Activated CD4-positive, alpha-beta T cell treated with anti-CD3 and anti-CD28 coated beads, Interleukin-2, amount 10 ng/mL, durations not matched to agents 7 days and 5 days (primary cell): ENCODE results near the gene LMOD1. TPM values are rescaled to one million over a fixed set of nuclear protein-coding genes. Genes with fewer than 3 reads are reported as not detected.
"Not testable (repeated sequence)": the region's sequence is repeated elsewhere in the genome, so short reads cannot be mapped to it uniquely, and the experiment has no call there.

ENCODE experiments used
- CTCF ChIA-PET: fragments of 350-600 bp; sonication (Branson Sonifier 250); formaldehyde crosslinking; loops from one replicate; lab custom pipeline; 2021; ENCODE audit warnings: antibody characterized with exemption; lab: Charles Lee
- POLR2A ChIA-PET: fragments of 350-600 bp; sonication (Branson Sonifier 250); formaldehyde crosslinking; loops from one replicate; lab custom pipeline; 2021; ENCODE audit warnings: antibody characterized with exemption; lab: Charles Lee
- DNase-seq: peaks from one replicate; pipeline ENCODE4 v3.0.0-alpha.2; 2020
- H3K27ac Mint-ChIP-seq: one replicate; pipeline ENCODE4 v1.8.0; 2021; ENCODE audit warnings: mild to moderate bottlenecking, moderate library complexity, mixed read lengths
- H3K27me3 Mint-ChIP-seq: one replicate; pipeline ENCODE4 v1.8.0; 2021; ENCODE audit warnings: mixed read lengths
- H3K36me3 Mint-ChIP-seq: one replicate; pipeline ENCODE4 v1.8.0; 2021; ENCODE audit warnings: low read depth, mixed read lengths
- H3K4me1 Mint-ChIP-seq: one replicate; pipeline ENCODE4 v1.8.0; 2021; ENCODE audit warnings: mixed read lengths
- H3K4me3 Mint-ChIP-seq: one replicate; pipeline ENCODE4 v1.8.0; 2021; ENCODE audit warnings: mild to moderate bottlenecking, moderate library complexity, mixed read lengths
- H3K9me3 Mint-ChIP-seq: one replicate; pipeline ENCODE4 v1.8.0; 2021; ENCODE audit warnings: mixed read lengths
- total RNA-seq, 2 experiments: library from RNA; stranded (reverse); gene quantifications; one replicate each; pipeline ENCODE4 v1.2.3, GENCODE V29; 2021

LMOD1 gene
- total RNA-seq, 2 experiments from 2014 or later = not detected

DNA sequence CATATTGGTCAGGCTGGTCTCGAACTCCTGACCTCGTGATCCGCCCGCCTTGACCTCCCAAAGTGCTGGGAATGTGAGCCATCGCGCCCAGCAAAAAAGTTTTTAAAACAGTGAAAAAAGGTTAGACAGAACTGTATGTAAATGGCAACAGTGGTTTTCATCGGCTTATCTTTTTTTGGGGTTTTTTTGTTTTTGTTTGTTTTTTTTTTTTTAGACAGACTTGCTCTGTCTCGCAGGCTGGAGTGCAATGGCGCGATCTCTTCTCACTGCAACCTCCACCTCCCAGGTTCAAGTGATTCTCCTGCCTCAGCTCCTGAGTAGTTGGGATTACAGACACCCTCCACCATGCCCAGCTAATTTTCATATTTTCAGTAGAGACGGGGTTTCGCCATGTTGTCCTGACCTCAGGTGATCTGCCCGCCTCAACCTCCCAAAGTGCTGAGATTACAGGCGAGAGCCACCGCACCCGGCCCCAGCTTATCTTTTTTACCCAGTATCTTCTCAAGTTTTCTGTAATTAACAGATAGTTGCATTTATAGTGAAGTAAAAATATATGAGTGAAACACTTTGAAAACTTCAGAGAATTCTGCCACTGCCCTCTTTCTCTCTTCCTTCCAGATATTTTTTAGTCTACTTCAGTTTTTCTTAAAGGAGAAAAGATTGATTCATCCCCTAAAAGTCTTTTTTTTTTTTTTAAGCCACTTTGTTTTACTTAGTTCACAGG is 22.0 kb upstream of the LMOD1 start:
- CTCF ChIA-PET = interaction anchor here (0.7 to 0.9 kb wide), 3 partner anchors 10 to 72 kb away, joined by 3 to 4 read pairs (median 3); no protein-coding TSS in a partner anchor
- H3K27me3 Mint-ChIP-seq = no peaks in the 10 kb centered on the region
- H3K27ac Mint-ChIP-seq = no peak overlapping the region
- H3K4me1 Mint-ChIP-seq = peaks cover 2% of the 10 kb centered on the region
- H3K36me3 Mint-ChIP-seq = peaks cover 37% of the 10 kb centered on the region
- no peak for DNase-seq
- H3K9me3 Mint-ChIP-seq = no peaks in the 10 kb centered on the region
- no peak overlapping the region for H3K4me3 Mint-ChIP-seq
- POLR2A ChIA-PET = no interaction called here

DNA sequence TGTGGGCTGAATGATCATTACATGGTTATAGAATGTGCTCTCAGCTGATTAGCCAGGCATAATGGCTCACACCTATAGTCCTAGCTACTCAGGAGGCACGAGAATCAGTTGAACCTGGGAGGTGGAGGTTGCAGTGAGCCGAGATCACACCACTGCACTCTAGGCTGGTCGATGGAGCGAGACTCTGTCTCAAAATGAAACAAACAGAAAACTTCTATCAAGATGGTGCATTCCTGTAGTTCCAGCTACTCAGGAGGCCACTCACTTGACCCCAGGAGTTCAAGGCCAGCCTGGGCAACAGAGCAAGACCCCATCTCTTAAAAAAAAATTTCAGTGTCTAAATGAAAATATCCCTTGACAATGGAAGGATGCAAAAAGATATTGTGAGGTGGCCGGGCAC is 19.8 kb upstream of the LMOD1 start:
- H3K27me3 Mint-ChIP-seq = no peaks in the 10 kb centered on the region
- no peak overlapping the region for H3K4me3 Mint-ChIP-seq
- H3K4me1 Mint-ChIP-seq = no peaks in the 10 kb centered on the region
- no peak for DNase-seq
- no peak overlapping the region for H3K27ac Mint-ChIP-seq
- CTCF ChIA-PET = interaction anchor here (1.0 kb wide), 1 partner anchor 80 kb away, joined by 3 read pairs; no protein-coding TSS in a partner anchor
- no peaks in the 10 kb centered on the region for H3K9me3 Mint-ChIP-seq
- POLR2A ChIA-PET = interaction anchor here (0.7 kb wide), 1 partner anchor 72 kb away, joined by 4 read pairs; no protein-coding TSS in a partner anchor
- peaks cover 45% of the 10 kb centered on the region for H3K36me3 Mint-ChIP-seq

DNA sequence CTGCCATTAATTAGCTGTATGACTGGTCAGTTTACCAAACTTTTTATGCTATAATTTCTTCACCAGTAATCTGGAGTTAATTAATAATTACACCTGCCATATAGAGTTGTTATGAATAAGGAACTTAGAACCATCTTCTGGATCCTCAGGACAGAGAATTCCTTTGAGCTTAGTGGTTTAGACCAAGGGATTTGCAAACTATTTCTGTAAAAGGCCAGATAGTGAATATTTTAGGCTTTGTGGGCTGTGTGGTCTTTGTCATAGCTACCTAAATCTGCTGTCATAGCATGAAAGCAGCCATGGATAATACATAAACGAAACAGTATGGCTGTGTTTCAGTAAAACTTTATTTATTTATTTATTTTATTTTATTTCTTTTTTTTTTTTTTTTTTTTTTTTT is 17.9 kb upstream of the LMOD1 start:
- no peak for DNase-seq
- ChIA-PET POLR2A (no interaction called here), CTCF (interaction anchor here (1.4 kb wide), 1 partner anchor 12 kb away, joined by 3 read pairs; no protein-coding TSS in a partner anchor)
- Mint-ChIP-seq H3K36me3 (peaks cover 41% of the 10 kb centered on the region), H3K9me3 (no peaks in the 10 kb centered on the region), H3K4me3 (no peak overlapping the region), H3K27me3 (no peaks in the 10 kb centered on the region), H3K4me1 (no peaks in the 10 kb centered on the region), H3K27ac (no peak overlapping the region)

DNA sequence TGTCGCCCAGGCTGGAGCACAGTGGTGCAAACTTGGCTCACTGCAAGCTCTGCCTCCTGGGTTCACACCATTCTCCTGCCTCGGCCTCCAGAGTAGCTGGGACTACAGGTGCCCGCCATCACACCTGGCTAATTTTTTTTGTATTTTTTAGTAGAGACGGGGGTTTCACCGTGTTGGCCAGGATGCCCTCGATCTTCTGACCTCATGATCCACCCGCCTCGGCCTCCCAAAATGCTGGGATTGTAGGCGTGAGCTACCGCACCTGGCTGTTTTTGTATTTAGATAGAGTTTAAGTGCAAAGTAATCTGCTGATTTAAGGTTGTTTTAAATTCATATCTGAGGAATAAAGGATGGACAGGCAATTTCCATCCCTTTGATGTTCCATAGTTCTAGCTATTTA is 16.0 kb upstream of the LMOD1 start:
- CTCF ChIA-PET = interaction anchor here (0.6 to 1.0 kb wide), 3 partner anchors 11 to 176 kb away, joined by 3 read pairs; no protein-coding TSS in a partner anchor
- DNase-seq, H3K9me3 Mint-ChIP-seq, H3K27me3 Mint-ChIP-seq, POLR2A ChIA-PET, H3K27ac Mint-ChIP-seq, H3K4me3 Mint-ChIP-seq, H3K4me1 Mint-ChIP-seq: not testable (repeated sequence)
- H3K36me3 Mint-ChIP-seq = peaks cover 45% of the 10 kb centered on the region

DNA sequence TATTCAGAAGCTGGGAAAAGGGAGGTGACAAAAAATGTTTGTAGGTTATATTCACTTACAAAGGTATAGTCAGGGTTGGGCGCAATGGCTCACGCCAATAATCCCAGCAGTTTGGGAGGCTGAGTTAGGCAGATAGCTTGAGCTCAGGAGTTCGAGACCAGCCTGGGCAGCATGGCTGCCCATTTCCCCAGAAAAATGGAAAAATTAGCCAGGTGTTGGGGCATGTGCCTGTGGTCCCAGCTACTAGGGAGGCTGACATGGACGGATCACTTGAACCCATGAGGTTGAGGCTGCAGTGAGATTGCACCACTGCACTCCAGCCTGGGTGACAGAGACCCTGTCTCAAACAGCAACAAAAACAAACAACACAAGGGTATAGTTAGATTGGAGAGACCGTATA is 12.0 kb upstream of the LMOD1 start:
- H3K27me3 Mint-ChIP-seq = no peaks in the 10 kb centered on the region
- no peak overlapping the region for H3K27ac Mint-ChIP-seq
- ChIA-PET POLR2A (interaction anchor here (1.1 kb wide), 1 partner anchor 81 kb away, joined by 3 read pairs; no protein-coding TSS in a partner anchor), CTCF (interaction anchor here (0.6 to 2.7 kb wide), 6 partner anchors 9 to 62 kb away, joined by 3 to 15 read pairs (median 4); no protein-coding TSS in a partner anchor)
- H3K4me3 Mint-ChIP-seq = no peak overlapping the region
- no peaks in the 10 kb centered on the region for H3K9me3 Mint-ChIP-seq
- DNase-seq = no peak
- peaks cover 32% of the 10 kb centered on the region for H3K36me3 Mint-ChIP-seq
- H3K4me1 Mint-ChIP-seq = peaks cover 22% of the 10 kb centered on the region

DNA sequence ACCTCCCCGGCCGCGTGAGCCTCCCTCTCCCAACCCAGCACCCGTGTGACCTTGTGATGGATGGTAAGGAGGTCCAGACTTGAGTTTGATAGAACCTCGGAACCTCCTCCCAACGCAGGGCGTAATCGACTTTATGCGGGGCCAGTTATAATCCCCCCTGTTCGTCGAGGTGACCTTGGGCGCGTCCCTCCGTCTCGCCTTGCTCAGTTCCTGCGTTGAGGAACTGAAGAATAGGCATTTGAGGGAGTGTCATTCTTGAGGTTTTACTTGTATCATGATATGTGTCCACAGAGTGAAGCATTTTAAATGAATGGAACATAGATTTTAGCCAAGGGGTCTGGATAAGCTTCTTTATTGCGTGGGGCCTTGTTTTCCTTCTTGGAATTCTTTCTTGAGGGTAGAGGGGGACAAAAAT is 9.4 kb upstream of the LMOD1 start:
- Mint-ChIP-seq H3K36me3 (peaks cover 23% of the 10 kb centered on the region), H3K4me3 (peak overlapping the region; percentile 92), H3K27ac (peak overlapping the region; percentile 98), H3K27me3 (no peaks in the 10 kb centered on the region), H3K4me1 (peaks cover 22% of the 10 kb centered on the region), H3K9me3 (no peaks in the 10 kb centered on the region)
- ChIA-PET POLR2A (no interaction called here), CTCF (interaction anchor here (0.9 to 2.7 kb wide), 4 partner anchors 10 to 59 kb away, joined by 3 to 8 read pairs (median 7); partner anchors contain the start of genes LMOD1 and RNPEP)
- DNase-seq = no peak

DNA sequence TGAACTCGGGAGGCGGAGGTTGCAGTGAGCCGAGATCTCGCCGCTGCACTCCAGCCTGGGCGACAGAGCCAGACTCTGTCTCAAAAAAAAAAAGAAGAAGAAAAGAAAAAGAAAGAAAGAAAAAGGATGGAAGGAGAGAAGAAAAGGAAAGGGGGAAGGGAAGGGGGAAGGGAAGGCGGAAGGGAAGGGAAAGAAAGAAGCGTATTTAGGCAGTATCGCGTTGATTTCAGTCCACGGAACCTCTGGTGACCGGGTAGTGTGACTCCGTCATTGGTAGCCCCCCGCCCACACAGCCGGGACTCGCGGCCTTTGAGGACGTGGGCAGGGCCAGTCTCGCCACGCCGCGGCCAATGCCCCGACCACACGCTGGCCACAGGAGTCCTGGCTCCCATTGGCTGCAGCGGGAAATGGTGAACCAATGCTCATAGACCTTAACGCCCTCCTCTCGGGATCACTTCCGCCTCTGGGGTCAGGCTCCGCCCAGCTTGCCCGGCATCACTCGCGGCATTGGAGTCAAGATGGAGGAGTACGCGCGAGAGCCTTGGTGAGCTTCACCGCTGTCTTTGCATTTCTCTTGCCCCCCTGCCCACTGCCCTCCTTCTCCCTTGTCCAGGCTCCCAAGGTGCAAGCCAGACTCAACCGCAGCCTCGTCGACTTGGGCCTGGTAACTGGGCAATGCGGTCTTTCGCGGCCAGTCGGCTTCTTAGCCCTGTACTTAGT is 8.8 kb upstream of the LMOD1 start, which contains the start of gene TIMM17A:
TSS of gene TIMM17A (plus strand) at position 495 of the 720 bp plus-strand sequence. CDS start at position 519, 24 bp downstream.
- peak; percentile 97 for DNase-seq
- Mint-ChIP-seq H3K4me1 (peaks cover 22% of the 10 kb centered on the region), H3K27ac (peak within 1 kb of the TSS; percentile 98), H3K27me3 (peaks cover 2% of the 10 kb centered on the region), H3K36me3 (peaks cover 18% of the 10 kb centered on the region), H3K9me3 (no peaks in the 10 kb centered on the region), H3K4me3 (peak within 1 kb of the TSS; percentile 92)
- POLR2A ChIA-PET = interaction anchor here (0.6 kb wide), 2 partner anchors 9 to 607 kb away, joined by 3 to 4 read pairs; no protein-coding TSS in a partner anchor
- CTCF ChIA-PET = interaction anchor here (0.9 to 2.7 kb wide), 5 partner anchors 9 to 354 kb away, joined by 3 to 8 read pairs (median 6); partner anchors contain the start of genes LMOD1 and RNPEP

DNA sequence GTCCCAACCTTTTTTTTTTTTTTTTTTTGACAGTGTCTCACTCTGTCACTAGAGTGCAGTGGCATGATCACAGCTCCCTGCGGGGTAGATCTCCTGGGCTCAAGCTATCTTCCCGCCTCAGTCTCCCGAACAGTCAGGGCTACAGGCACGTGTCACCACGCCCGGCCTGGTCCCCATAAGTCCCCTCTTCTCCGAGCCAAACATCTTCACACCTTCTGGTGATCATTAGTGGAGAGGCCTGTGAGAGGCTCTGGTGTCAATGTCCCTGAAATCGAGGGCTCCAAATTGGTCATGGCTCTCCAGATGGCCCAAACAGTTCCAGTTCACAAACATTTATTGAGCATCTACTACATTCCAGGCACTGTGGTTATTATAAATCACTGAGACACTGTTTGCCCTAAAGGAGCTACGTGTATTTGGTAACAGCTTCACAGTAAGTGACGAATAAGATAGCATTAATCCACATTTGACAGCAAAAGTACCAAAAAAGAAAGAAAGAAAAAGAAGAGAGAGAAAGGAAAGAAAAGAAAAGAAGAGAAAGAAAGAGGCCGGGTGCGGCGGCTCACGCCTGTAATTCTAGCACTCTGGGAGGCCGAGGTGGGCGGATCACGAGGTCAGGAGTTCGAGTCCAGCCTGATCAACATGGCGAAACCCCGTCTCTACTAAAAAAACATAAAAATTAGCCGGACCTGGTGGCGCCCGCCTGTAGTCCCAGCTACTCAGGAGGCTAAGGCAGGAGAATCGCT is 8.1 kb upstream of the LMOD1 start:
- H3K4me3 Mint-ChIP-seq = peak overlapping the region; percentile 92
- H3K36me3 Mint-ChIP-seq = peaks cover 17% of the 10 kb centered on the region
- ChIA-PET POLR2A (interaction anchor here (0.6 kb wide), 2 partner anchors 9 to 608 kb away, joined by 3 to 4 read pairs; no protein-coding TSS in a partner anchor), CTCF (interaction anchor here (0.9 to 2.7 kb wide), 6 partner anchors 9 to 355 kb away, joined by 3 to 8 read pairs (median 6); partner anchors contain the start of genes LMOD1 and RNPEP)
- peaks cover 22% of the 10 kb centered on the region for H3K4me1 Mint-ChIP-seq
- no peak for DNase-seq
- H3K27me3 Mint-ChIP-seq = peaks cover 2% of the 10 kb centered on the region
- no peaks in the 10 kb centered on the region for H3K9me3 Mint-ChIP-seq
- H3K27ac Mint-ChIP-seq = peak overlapping the region; percentile 98

DNA sequence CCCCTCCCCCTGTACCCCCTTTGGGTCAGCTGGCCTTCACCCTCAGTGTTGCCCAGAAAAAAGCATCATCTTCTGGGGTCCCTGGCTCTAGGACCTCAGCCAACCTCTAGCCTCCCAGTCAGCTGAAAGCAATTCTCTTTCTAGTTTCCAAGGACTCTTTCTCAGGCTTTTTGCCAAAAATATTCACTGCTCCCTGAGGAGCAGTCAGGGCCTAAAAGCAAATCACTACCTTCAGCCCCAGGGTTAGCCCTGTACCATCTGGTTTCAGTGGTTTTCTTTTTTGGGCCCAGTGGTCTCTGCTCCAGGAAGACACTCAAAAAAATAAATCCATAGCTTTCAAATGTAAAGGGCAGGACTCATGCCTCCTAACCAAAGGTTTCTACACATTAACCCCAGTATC is 3.1 kb upstream of the LMOD1 start:
- Mint-ChIP-seq H3K9me3 (no peaks in the 10 kb centered on the region), H3K4me1 (peaks cover 16% of the 10 kb centered on the region), H3K4me3 (no peak overlapping the region), H3K27me3 (peaks cover 42% of the 10 kb centered on the region), H3K36me3 (no peaks in the 10 kb centered on the region), H3K27ac (no peak overlapping the region)
- DNase-seq = no peak
- ChIA-PET POLR2A (interaction anchor here (1.2 kb wide), 1 partner anchor 11 kb away, joined by 3 read pairs; no protein-coding TSS in a partner anchor), CTCF (interaction anchor here (0.6 to 1.4 kb wide), 4 partner anchors 50 to 305 kb away, joined by 3 to 4 read pairs (median 3); no protein-coding TSS in a partner anchor)

DNA sequence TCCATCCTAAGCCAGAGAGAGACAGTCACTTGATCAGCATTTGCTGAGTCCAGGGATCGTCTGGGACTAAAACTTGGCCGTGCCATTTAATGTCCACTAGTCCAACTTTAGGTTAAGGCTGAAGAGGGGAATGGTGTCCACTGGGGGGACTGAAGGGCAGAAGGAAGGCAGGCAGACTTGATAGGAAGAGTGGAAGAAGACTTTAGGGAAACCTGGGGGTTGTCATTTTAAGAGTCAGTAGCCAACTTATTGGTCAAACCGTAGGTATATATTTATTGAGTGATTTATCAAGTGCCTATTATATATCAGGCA is 1.3 kb upstream of the LMOD1 start:
- ChIA-PET CTCF (no interaction called here), POLR2A (no interaction called here)
- H3K4me3 Mint-ChIP-seq = no peak overlapping the region
- peaks cover 54% of the 10 kb centered on the region for H3K27me3 Mint-ChIP-seq
- no peak overlapping the region for H3K27ac Mint-ChIP-seq
- no peaks in the 10 kb centered on the region for H3K9me3 Mint-ChIP-seq
- H3K36me3 Mint-ChIP-seq = no peaks in the 10 kb centered on the region
- peaks cover 12% of the 10 kb centered on the region for H3K4me1 Mint-ChIP-seq
- DNase-seq = no peak

DNA sequence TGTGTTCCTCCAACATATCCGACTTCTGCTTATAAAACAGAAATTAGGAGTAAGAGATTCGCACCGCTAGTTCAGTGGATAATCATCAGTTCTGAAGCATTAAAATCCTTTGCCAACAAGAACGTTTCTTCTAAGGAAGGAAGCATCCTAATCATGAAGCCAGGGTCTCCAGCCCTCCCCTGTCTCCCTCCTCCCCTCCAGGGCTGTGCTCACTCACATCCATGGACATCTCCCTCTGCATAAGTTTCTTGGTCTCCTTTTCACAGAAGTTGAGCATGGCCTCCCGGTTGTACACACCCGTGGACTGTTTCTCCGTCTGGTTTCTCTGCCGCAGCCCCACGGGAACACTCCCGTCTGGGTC is 505 bp downstream of the LMOD1 start:
- H3K27me3 Mint-ChIP-seq = peaks cover 56% of the 10 kb centered on the region
- H3K4me1 Mint-ChIP-seq = peaks cover 12% of the 10 kb centered on the region
- no peaks in the 10 kb centered on the region for H3K36me3 Mint-ChIP-seq
- DNase-seq = no peak
- CTCF ChIA-PET = interaction anchor here (1.1 to 2.3 kb wide), 3 partner anchors 10 to 50 kb away, joined by 3 to 9 read pairs (median 6); partner anchors contain the start of gene TIMM17A
- POLR2A ChIA-PET = interaction anchor here (0.5 to 0.6 kb wide), 2 partner anchors 9 to 28 kb away, joined by 3 to 4 read pairs; no protein-coding TSS in a partner anchor
- no peaks in the 10 kb centered on the region for H3K9me3 Mint-ChIP-seq
- H3K4me3 Mint-ChIP-seq = no peak overlapping the region
- H3K27ac Mint-ChIP-seq = no peak overlapping the region
